K562 (cell line): Measurements from ENCODE around the gene TMEM203. TPM values are rescaled to one million over a fixed set of nuclear protein-coding genes. Genes with fewer than 3 reads are reported as not detected.

Experiments used
- ATAC-seq: fragments of 200-7000 bp; cut with Tn5 transposase; 3 replicates; pipeline ENCODE4 v1.9.1; 2020; ENCODE audit warnings: moderate library complexity
- BruUV-seq: library from RNA; stranded (reverse); fragments of 400-500 nt; replicated peaks from 2 replicates; lab custom pipeline; 2021; lab: Mats Ljungman, UMichigan
- CTCF ChIA-PET: fragments of 300-600 bp; formaldehyde crosslinking; extraction: SDS; loops from one replicate; lab custom pipeline; 2021; ENCODE audit warnings: low intra/inter-chr PET ratio; lab: Yijun Ruan, JAX
- POLR2A ChIA-PET: fragments of 300-600, 350-650 bp; sonication (Branson Sonifier 250); formaldehyde crosslinking; extraction: SDS; loops from one replicate; lab custom pipeline; 2021; ENCODE audit warnings: antibody characterized with exemption, inconsistent platforms; lab: Yijun Ruan, JAX
- DNase-seq, 4 experiments: peaks; one replicate each; pipeline versions ENCODE4 v3.0.0 to v3.0.0-alpha.2; 2011 to 2018; ENCODE audit warnings: low spot score in 3 of 4, mixed read lengths in 3 of 4; ENCODE audit errors: extremely low read depth in 1 of 4
- FAIRE-seq: peaks from 2 replicates; lab custom pipeline; 2011; peaks lifted over from hg19 to GRCh38; lab: Jason Lieb, UNC
- H2AFZ ChIP-seq: 2 replicates; pipeline ENCODE4 v1.6.0; 2011; ENCODE audit warnings: low read depth, low read length, control low read depth, inconsistent platforms
- H3K27ac ChIP-seq: fragments of 200-600 bp; 3 replicates; pipeline ENCODE4 v1.8.0; 2011; ENCODE audit warnings: low read depth, mild to moderate bottlenecking, control low read depth, inconsistent platforms, low read length, moderate library complexity, mixed read lengths; ENCODE audit errors: extremely low read depth
- H3K27me3 ChIP-seq, 2 experiments: fragments of 300-600 bp in 1 of 2; 2 replicates in 1 of 2; 3 replicates in 1 of 2; pipeline versions ENCODE4 v1.6.0 to v1.8.0; 2011; ENCODE audit warnings: inconsistent platforms in 2 of 2, low read length in 2 of 2, mild to moderate bottlenecking in 1 of 2, mixed read lengths in 1 of 2, moderate library complexity in 1 of 2; ENCODE audit not compliant: control insufficient read depth in 2 of 2, insufficient read depth in 2 of 2
- H3K36me3 ChIP-seq: fragments of 300-600 bp; 3 replicates; pipeline ENCODE4 v1.8.0; 2011; ENCODE audit warnings: mild to moderate bottlenecking, low read length, inconsistent platforms; ENCODE audit not compliant: control insufficient read depth, insufficient read depth
- H3K4me1 ChIP-seq, 2 experiments: fragments of 200-600 bp in 1 of 2; replicated peaks in 1 of 2; 2 replicates in 1 of 2; 3 replicates in 1 of 2; pipeline versions ENCODE4 v1.5.1 to v1.8.0; 2011; ENCODE audit warnings: inconsistent platforms in 2 of 2, low read length in 2 of 2, mild to moderate bottlenecking in 1 of 2, mixed read lengths in 1 of 2, moderate library complexity in 1 of 2; ENCODE audit not compliant: control insufficient read depth in 2 of 2, insufficient read depth in 2 of 2
- H3K4me2 ChIP-seq: 2 replicates; pipeline ENCODE4 v1.6.1; 2011; ENCODE audit warnings: low read length, control low read depth, inconsistent platforms, mixed read lengths; ENCODE audit not compliant: insufficient read depth
- H3K4me3 ChIP-seq: fragments of 200-600 bp; sonication (generic), shearing (Covaris generic); 2 replicates; pipeline ENCODE4 v1.5.1; 2016; ENCODE audit warnings: control low read depth, inconsistent platforms
- H3K79me2 ChIP-seq: fragments of 200-600 bp; 3 replicates; pipeline ENCODE4 v1.8.0; 2011; ENCODE audit warnings: low read length, inconsistent platforms; ENCODE audit not compliant: control insufficient read depth, insufficient read depth
- H3K9ac ChIP-seq, 2 experiments: 2 replicates each; pipeline versions ENCODE4 v1.6.0 to v1.6.1; 2011; ENCODE audit warnings: low read depth in 2 of 2, low read length in 2 of 2, control low read depth in 1 of 2, inconsistent platforms in 1 of 2, mild to moderate bottlenecking in 1 of 2, mixed read lengths in 1 of 2; ENCODE audit not compliant: insufficient read depth in 1 of 2
- H3K9me1 ChIP-seq: one replicate; pipeline ENCODE4 v1.6.0; 2011; ENCODE audit warnings: inconsistent platforms, mild to moderate bottlenecking, low read length, moderate library complexity; ENCODE audit not compliant: control insufficient read depth, insufficient read depth
- H3K9me3 ChIP-seq: replicated peaks from 2 replicates; pipeline ENCODE4 v1.5.1; 2011; ENCODE audit warnings: low read depth, low read length, inconsistent platforms; ENCODE audit not compliant: control insufficient read depth, insufficient read depth
- H4K20me1 ChIP-seq: replicated peaks from 2 replicates; pipeline ENCODE4 v1.6.1; 2011; ENCODE audit warnings: low read length, inconsistent platforms, mixed read lengths; ENCODE audit not compliant: control insufficient read depth, insufficient read depth
- E2F6 ChIP-seq, 2 experiments: IDR thresholded peaks; 2 replicates each; pipeline ENCODE4 v1.6.1; 2011; ENCODE audit warnings: borderline replicate concordance in 1 of 2, control low read depth in 1 of 2, low read depth in 1 of 2, low read length in 1 of 2, mild to moderate bottlenecking in 1 of 2, mixed read lengths in 1 of 2, moderate library complexity in 1 of 2; ENCODE audit not compliant: insufficient read depth in 1 of 2, insufficient read length in 1 of 2, poor library complexity in 1 of 2, severe bottlenecking in 1 of 2; ENCODE audit errors: extremely low read depth in 1 of 2
- MTA3 ChIP-seq: fragments of 450-650 bp; formaldehyde crosslinking; IDR thresholded peaks from 2 replicates; pipeline ENCODE4 v1.6.1; 2017; ENCODE audit warnings: mild to moderate bottlenecking, borderline replicate concordance
- NCOA2 ChIP-seq, 2 experiments: fragments of 450-650 bp; IDR thresholded peaks; 2 replicates each; pipeline ENCODE4 v1.6.1; 2018; ENCODE audit warnings: mild to moderate bottlenecking in 2 of 2, moderate library complexity in 1 of 2; ENCODE audit not compliant: partially characterized antibody in 2 of 2
- NFE2 ChIP-seq: IDR thresholded peaks from 2 replicates; pipeline ENCODE4 v1.6.1; 2014; ENCODE audit warnings: antibody characterized with exemption, low read depth
- NFE2L1 ChIP-seq: fragments of 450-650 bp; IDR thresholded peaks from 2 replicates; pipeline ENCODE4 v1.6.1; 2016; ENCODE audit warnings: missing genetic modification characterization, low read depth, mild to moderate bottlenecking, missing compliant biosample characterization, moderate library complexity, borderline replicate concordance
- PYGO2 ChIP-seq: fragments of 450-650 bp; IDR thresholded peaks from 2 replicates; pipeline ENCODE4 v1.6.1; 2016; ENCODE audit warnings: mild to moderate bottlenecking, missing genetic modification characterization, moderate library complexity, missing compliant biosample characterization
- RAD21 ChIP-seq, 2 experiments: fragments of 250-450 bp in 1 of 2; fragments of 450-650 bp in 1 of 2; sonication (Bioruptor Pico) in 1 of 2; formaldehyde crosslinking in 1 of 2; IDR thresholded peaks in 1 of 2; conservative IDR thresholded peaks in 1 of 2; 2 replicates each; pipeline versions ENCODE4 v1.4.0 to v1.8.0; 2020 to 2022; ENCODE audit warnings: mild to moderate bottlenecking in 2 of 2, moderate library complexity in 1 of 2
- RFX1 ChIP-seq: fragments of 450-650 bp; IDR thresholded peaks from 2 replicates; pipeline ENCODE4 v1.6.1; 2016; ENCODE audit warnings: mild to moderate bottlenecking, moderate library complexity
- SMARCA5 ChIP-seq: fragments of 450-650 bp; IDR thresholded peaks from 2 replicates; pipeline ENCODE4 v1.6.1; 2016
- SREBF1 ChIP-seq: fragments of 150-350 bp; IDR thresholded peaks from 2 replicates; pipeline ENCODE4 v1.6.1; 2014; ENCODE audit warnings: antibody characterized with exemption, low read depth, low read length, borderline replicate concordance
- TFE3 ChIP-seq: fragments of 450-650 bp; formaldehyde crosslinking; IDR thresholded peaks from 2 replicates; pipeline ENCODE4 v1.4.0; 2020; ENCODE audit warnings: mild to moderate bottlenecking, mixed read lengths
- YY1 ChIP-seq, 3 experiments: IDR thresholded peaks; 2 replicates each; pipeline ENCODE4 v1.6.1; 2011; ENCODE audit warnings: low read length in 2 of 3, mild to moderate bottlenecking in 2 of 3, moderate library complexity in 2 of 3, borderline replicate concordance in 1 of 3, control low read depth in 1 of 3, low read depth in 1 of 3; ENCODE audit not compliant: insufficient read depth in 3 of 3, insufficient replicate concordance in 2 of 3, control insufficient read depth in 1 of 3, insufficient read length in 1 of 3; ENCODE audit errors: extremely low read depth in 1 of 3
- ZFP1 ChIP-seq: fragments of 450-650 bp; formaldehyde crosslinking; IDR thresholded peaks from 2 replicates; pipeline ENCODE4 v1.4.0; 2020; ENCODE audit warnings: mild to moderate bottlenecking, mixed read lengths
- ZNF263 ChIP-seq: sonication (generic); formaldehyde crosslinking; IDR thresholded peaks from 2 replicates; pipeline ENCODE4 v1.8.0; 2022; ENCODE audit warnings: mild to moderate bottlenecking, missing genetic modification reagents, borderline replicate concordance
- ZNF444 ChIP-seq: fragments of 250-450 bp; sonication (Bioruptor Pico); IDR thresholded peaks from 2 replicates; pipeline ENCODE4 v1.4.0; 2020; ENCODE audit warnings: mild to moderate bottlenecking, moderate library complexity
- WGBS: fragments of 100-300 bp; shearing (Covaris generic); methylation state at CpG from one replicate; pipeline ENCODE4 v1.1.6; 2016; ENCODE audit warnings: low coverage, mixed read lengths; ENCODE audit not compliant: insufficient coverage; ENCODE audit errors: missing lambda C conversion rate; 5-methylcytosine and 5-hydroxymethylcytosine counted together
- in situ Hi-C: fragments of 300-500 bp; cut with MboI; formaldehyde crosslinking; loops from 4 replicates; pipeline ENCODE4 v1.15.0; 2018; ENCODE audit warnings: inconsistent platforms, mixed read lengths
- intact Hi-C: fragments of 100-400 bp; cut with micrococcal nuclease; formaldehyde crosslinking; loops from 2 replicates; pipeline ENCODE4 v1.14.2; 2022
- polyA plus RNA-seq, 8 experiments: library from polyadenylated mRNA; depleted of rRNA in 4 of 8; stranded (reverse) in 5 of 8; unstranded in 3 of 8; fragments of >200 nt; fragmentation: Nextera tagmentation in 2 of 8; fragmentation: Illumina TruSeq in 1 of 8; extraction: Ambion mirVana in 2 of 8; extraction: Trizol in 1 of 8; gene quantifications; 2 replicates each; pipeline versions ENCODE4 v1.2.1 to v1.2.3, GENCODE V29; 2011 to 2014; ENCODE audit warnings: inconsistent platforms in 1 of 8, missing spikeins in 1 of 8
- total RNA-seq, 7 experiments: library from RNA; depleted of rRNA in 6 of 7; stranded (reverse); fragments of >200 nt in 6 of 7; fragmentation: Illumina TruSeq in 2 of 7; extraction: Trizol in 2 of 7; gene quantifications; 2 replicates each; pipeline versions ENCODE4 v1.2.1 to v1.2.3, GENCODE V29; 2011 to 2021; ENCODE audit warnings: low replicate concordance in 1 of 7

Gene TMEM203
- total and polyA plus RNA-seq, 9 of the 15 experiments (the other 6 are each of a cell fraction or from before 2014, with no cell fraction given), result 8.8 to 59.5 (median 37.6) TPM

GRCh38 chr9:137188490-137189296 is 16.8 kb downstream of the TMEM203 start, which contains the start of the genes ANAPC2 and SSNA1:
Gene ANAPC2, minus strand, starts transcription at chr9:137188560. Its CDS starts 28 bp downstream, at chr9:137188532.
Gene SSNA1, plus strand, starts transcription at chr9:137188676. Its CDS starts 51 bp downstream, at chr9:137188727.
- ChIA-PET CTCF (interaction anchor here (0.6 to 2.5 kb wide), 6 partner anchors 39 to 139 kb away, joined by 3 to 19 read pairs (median 4); partner anchors contain the start of gene RNF224), POLR2A (interaction anchor here (0.5 to 6.7 kb wide), 24 partner anchors 9 to 640 kb away, joined by 3 to 56 read pairs (median 4); partner anchors contain the start of genes NDOR1, NRARP, RNF224 and TMEM203)
- Histone ChIP-seq H3K4me3 (peak within 1 kb of the TSS; percentile 98), H3K4me2 (peak within 1 kb of the TSS; percentile 98), H3K4me1 (peaks cover 20 to 95% of the 10 kb centered on the region in 2 experiments), H3K27ac (peak within 1 kb of the TSS; percentile 94), H3K9ac (peak within 1 kb of the TSS; percentile 93 to 96), H4K20me1 (peaks cover 8% of the 10 kb centered on the region), H3K79me2 (peaks cover 43% of the 10 kb centered on the region), H2AFZ (peak within 1 kb of the TSS; percentile 91), H3K9me3 (no peaks in the 10 kb centered on the region), H3K36me3 (peaks cover 64% of the 10 kb centered on the region; the same call in 2 of the 3 replicates), H3K27me3 (no peaks in the 10 kb centered on the region), H3K9me1 (no peaks in the 10 kb centered on the region)
- peak; percentile 96 for FAIRE-seq
- intact Hi-C loops, result loop anchor here (1.0 kb wide), 1 partner anchor 39 kb away; the partner anchor contains the start of gene RNF224
- TSS peak; percentile 88 for BruUV-seq
- peak; percentile 93 to 98 (median 96) for DNase-seq
- in situ Hi-C loops, result loop anchor here (5.0 kb wide), 1 partner anchor 39 kb away; the partner anchor contains the start of genes CYSRT1 and RNF224
- under 1% methylated on average over 82 of the region's 98 CpGs for WGBS
- ATAC-seq, result peak; percentile 96
- peak in 1 of 2 experiments; percentile 16 for TF ChIP-seq E2F6 (IDR thresholded peaks at IDR 0.05; ENCODE audit: borderline replicate concordance in 1 of 2, extremely low read depth in 1 of 2, insufficient read depth in 1 of 2, insufficient read length in 1 of 2, low read depth in 1 of 2, low read length in 1 of 2, poor library complexity in 1 of 2, severe bottlenecking in 1 of 2)
- no peak for TF ChIP-seq NCOA2 (IDR thresholded peaks at IDR 0.05; ENCODE audit: partially characterized antibody in 2 of 2)
- peak; percentile 67 to 91 (median 87) for TF ChIP-seq YY1 (IDR thresholded peaks at IDR 0.05; ENCODE audit: borderline replicate concordance in 1 of 3, control insufficient read depth in 1 of 3, extremely low read depth in 1 of 3, insufficient read depth in 3 of 3, insufficient read length in 1 of 3, insufficient replicate concordance in 2 of 3, low read depth in 1 of 3, low read length in 2 of 3)
- no peak for TF ChIP-seq PYGO2 (tag)
- peak; percentile 83 for TF ChIP-seq RAD21 (CRISPR knock-in tag; conservative IDR thresholded peaks at IDR 0.05 in 1 of 2, IDR thresholded peaks at IDR 0.05 in 1 of 2)
- TF ChIP-seq RFX1, result no peak
- TF ChIP-seq MTA3, result peak; percentile 79
- no peak for TF ChIP-seq ZNF444
- TF ChIP-seq NFE2L1 (tag), result no peak
- TF ChIP-seq TFE3 (CRISPR knock-in tag), result no peak
- TF ChIP-seq SMARCA5, result peak; percentile 51; the same call in 1 of the 2 replicates
- no peak for TF ChIP-seq ZFP1 (CRISPR knock-in tag)
- peak; percentile 96 for TF ChIP-seq ZNF263 (CRISPR knock-in tag)
- no peak for TF ChIP-seq SREBF1
- peak; percentile 69 for TF ChIP-seq NFE2
